Subcutaneous abdominal adipose tissue (tissue), 5 donors: ENCODE data around the gene SPATA17.

ENCODE experiments used
- H3K27ac ChIP-seq: one replicate; pipeline ENCODE4 v1.7.0; 2013; ENCODE audit warnings: low read depth, mild to moderate bottlenecking, inconsistent platforms, low read length, moderate library complexity
- H3K27me3 ChIP-seq, 5 donors: one replicate each; pipeline ENCODE4 v1.7.0; 2013; ENCODE audit warnings: low read length in 5 of 5, inconsistent platforms in 1 of 5; ENCODE audit not compliant: control insufficient read depth in 5 of 5, insufficient read depth in 4 of 5
- H3K36me3 ChIP-seq, 5 donors: one replicate each; pipeline ENCODE4 v1.7.0; 2013; ENCODE audit warnings: low read length in 5 of 5; ENCODE audit not compliant: control insufficient read depth in 5 of 5, insufficient read depth in 5 of 5
- H3K4me1 ChIP-seq, 5 donors: one replicate each; pipeline ENCODE4 v1.7.0; 2013; ENCODE audit warnings: low read length in 5 of 5, mild to moderate bottlenecking in 3 of 5, moderate library complexity in 1 of 5; ENCODE audit not compliant: control insufficient read depth in 5 of 5, insufficient read depth in 5 of 5
- H3K4me3 ChIP-seq, 5 donors: one replicate each; pipeline ENCODE4 v1.7.0; 2013; ENCODE audit warnings: low read length in 5 of 5, low read depth in 1 of 5
- H3K9ac ChIP-seq, 5 donors: one replicate each; pipeline ENCODE4 v1.7.0; 2013; ENCODE audit warnings: low read length in 5 of 5, mild to moderate bottlenecking in 4 of 5, moderate library complexity in 3 of 5
- H3K9me3 ChIP-seq, 5 donors: one replicate each; pipeline ENCODE4 v1.7.0; 2013; ENCODE audit warnings: low read length in 5 of 5; ENCODE audit not compliant: control insufficient read depth in 5 of 5
- donor health status: healthy.
- donor health status: healthy.
- donor health status: healthy.
- donor health status: healthy.
- donor health status: healthy.

Gene SPATA17

DNA sequence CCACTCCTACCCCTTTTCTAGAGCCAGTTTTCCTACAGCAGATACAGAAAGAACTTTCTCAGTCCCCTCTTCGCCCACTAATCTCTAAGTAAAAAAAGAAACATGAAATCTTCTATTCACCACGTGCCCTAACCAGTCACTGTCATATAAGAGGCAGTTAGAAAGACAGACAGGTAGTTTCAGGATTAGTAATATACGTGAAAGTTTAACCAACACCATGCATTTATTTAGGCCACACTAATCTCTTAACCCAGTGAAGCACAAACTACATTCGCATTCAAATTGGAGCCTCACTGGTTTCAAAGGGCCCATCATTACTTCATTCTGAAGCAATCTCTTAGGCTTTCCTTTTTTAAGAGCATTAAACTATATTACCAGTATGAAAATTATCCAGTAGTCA lies 10.3 kb upstream of the SPATA17 start:
- no peaks in the 10 kb centered on the region for H3K9me3 ChIP-seq
- H3K4me3 ChIP-seq = no peak overlapping the region
- H3K27me3 ChIP-seq = no peaks in the 10 kb centered on the region
- H3K9ac ChIP-seq = no peak overlapping the region
- peaks cover 0 to 3% (median 0%) of the 10 kb centered on the region in 5 donors for H3K4me1 ChIP-seq
- no peak overlapping the region for H3K27ac ChIP-seq
- H3K36me3 ChIP-seq = peaks cover 5 to 11% (median 7%) of the 10 kb centered on the region in 5 donors

DNA sequence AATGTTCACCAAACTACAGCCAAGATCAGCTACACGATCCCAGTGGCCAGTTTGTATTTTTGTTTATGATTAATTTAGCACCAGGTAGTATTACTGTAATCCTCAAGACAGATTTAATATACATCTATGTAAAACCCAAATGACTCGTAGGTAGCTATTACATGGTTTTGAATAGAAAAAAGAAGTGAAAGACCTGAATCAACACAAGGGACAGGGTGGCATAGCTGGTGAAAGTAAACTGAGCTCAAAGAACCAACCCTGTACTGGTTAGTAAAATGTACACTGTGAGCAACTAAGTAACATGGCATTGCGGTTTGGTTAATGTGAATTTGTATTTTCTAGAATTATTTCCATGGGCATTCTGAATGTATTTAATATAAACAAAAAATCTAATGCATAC lies 9.1 kb upstream of the SPATA17 start:
- Histone ChIP-seq H3K9me3 (no peaks in the 10 kb centered on the region), H3K27ac (no peak overlapping the region), H3K27me3 (no peaks in the 10 kb centered on the region), H3K4me3 (no peak overlapping the region), H3K4me1 (peaks cover 0 to 3% (median 0%) of the 10 kb centered on the region in 5 donors), H3K9ac (no peak overlapping the region), H3K36me3 (peaks cover 5 to 11% (median 7%) of the 10 kb centered on the region in 5 donors)

DNA sequence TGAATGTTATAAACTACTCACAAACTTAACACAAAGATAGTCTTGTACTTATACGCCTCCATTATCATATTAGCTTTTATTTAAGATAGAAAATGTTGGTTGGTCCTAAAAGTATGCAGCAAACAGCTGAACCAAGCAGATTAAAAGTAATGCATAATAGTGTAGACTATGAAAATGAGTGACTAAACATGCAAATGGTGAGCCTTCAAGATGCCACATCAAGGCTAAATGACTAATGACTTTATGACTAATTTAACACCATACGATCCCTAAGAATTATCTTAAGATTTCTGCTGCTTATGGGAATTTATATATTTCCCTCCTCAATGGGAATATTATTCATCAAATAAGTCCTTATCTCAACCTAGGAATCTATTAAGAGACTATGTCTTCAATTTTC lies 4.8 kb upstream of the SPATA17 start:
- Histone ChIP-seq H3K9ac (no peak overlapping the region), H3K27ac (no peak overlapping the region), H3K27me3 (no peaks in the 10 kb centered on the region), H3K4me1 (peaks cover 3 to 26% (median 16%) of the 10 kb centered on the region in 5 donors), H3K4me3 (no peak overlapping the region), H3K36me3 (no peaks in the 10 kb centered on the region), H3K9me3 (no peaks in the 10 kb centered on the region)

DNA sequence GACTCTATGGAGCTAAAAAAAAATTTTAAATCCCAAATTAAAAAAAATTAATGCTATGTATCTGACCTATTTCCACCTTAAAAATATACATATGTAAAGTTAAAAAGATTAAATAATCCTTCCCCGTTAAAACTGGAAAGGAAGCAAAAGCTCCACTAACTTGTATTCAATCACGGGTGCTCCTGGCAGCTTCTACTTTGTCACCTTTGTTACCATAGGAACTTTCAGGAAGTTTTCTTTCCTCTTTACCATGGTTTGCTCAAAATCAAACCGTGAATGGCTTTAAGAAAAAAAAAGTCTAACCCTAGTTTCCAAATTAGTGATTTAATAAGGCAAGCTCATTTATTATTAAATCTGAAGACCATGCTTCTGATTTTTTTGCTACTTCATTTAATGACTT lies 3.7 kb upstream of the SPATA17 start:
- Histone ChIP-seq H3K27ac (no peak overlapping the region), H3K4me3 (no peak overlapping the region), H3K4me1 (peaks cover 3 to 29% (median 21%) of the 10 kb centered on the region in 5 donors), H3K27me3 (no peaks in the 10 kb centered on the region), H3K9ac (no peak overlapping the region), H3K36me3 (no peaks in the 10 kb centered on the region), H3K9me3 (no peaks in the 10 kb centered on the region)

DNA sequence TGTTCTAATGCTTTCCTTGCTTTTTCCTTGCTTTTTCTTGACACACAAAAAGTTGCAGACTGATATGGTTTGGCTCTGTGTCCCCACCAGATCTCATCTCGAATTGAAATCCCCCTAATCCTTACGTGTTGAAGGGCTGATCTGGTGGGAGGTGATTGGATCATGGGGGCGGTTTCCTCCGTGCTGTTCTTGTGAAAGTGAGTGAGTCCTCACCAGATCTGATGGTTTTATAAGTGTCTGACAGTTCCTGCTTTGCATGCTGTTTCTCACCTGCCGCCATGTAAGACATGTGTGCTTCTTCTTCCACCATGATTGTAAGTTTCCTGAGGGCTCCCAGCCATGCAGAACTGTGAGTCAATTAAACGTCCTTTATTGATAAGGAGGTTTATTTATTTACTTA lies 11.3 kb downstream of the SPATA17 start:
- no peaks in the 10 kb centered on the region for H3K36me3 ChIP-seq

DNA sequence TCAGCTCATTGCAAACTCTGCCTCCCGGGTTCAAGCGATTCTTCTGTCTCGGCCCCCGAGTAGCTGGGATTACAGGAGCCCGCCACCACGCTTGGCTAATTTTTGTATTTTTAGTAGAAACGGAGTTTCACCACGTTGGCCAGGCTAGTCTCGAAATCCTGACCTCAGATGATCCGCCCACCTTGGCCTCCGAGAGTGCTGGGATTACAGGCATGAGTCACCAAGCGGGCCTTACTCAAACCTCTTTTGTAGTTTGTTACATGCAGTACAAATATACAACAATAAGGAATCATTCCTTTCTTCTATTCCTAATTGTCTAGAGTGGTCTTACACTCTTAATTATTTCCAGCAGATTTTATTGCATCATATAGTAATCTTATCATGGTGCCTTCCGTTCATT lies 16.6 kb downstream of the SPATA17 start:
- Histone ChIP-seq H3K9me3 (no peaks in the 10 kb centered on the region), H3K27ac (no peak overlapping the region), H3K4me3 (no peak overlapping the region), H3K27me3 (no peaks in the 10 kb centered on the region), H3K4me1 (no peaks in the 10 kb centered on the region), H3K36me3 (no peaks in the 10 kb centered on the region), H3K9ac (no peak overlapping the region)

More for the DNA sequence above, 11.3 kb downstream of the SPATA17 start:
- Histone ChIP-seq H3K4me3 (no peak overlapping the region), H3K4me1 (no peaks in the 10 kb centered on the region), H3K9me3 (no peaks in the 10 kb centered on the region), H3K27ac (no peak overlapping the region), H3K9ac (no peak overlapping the region), H3K27me3 (no peaks in the 10 kb centered on the region)

DNA sequence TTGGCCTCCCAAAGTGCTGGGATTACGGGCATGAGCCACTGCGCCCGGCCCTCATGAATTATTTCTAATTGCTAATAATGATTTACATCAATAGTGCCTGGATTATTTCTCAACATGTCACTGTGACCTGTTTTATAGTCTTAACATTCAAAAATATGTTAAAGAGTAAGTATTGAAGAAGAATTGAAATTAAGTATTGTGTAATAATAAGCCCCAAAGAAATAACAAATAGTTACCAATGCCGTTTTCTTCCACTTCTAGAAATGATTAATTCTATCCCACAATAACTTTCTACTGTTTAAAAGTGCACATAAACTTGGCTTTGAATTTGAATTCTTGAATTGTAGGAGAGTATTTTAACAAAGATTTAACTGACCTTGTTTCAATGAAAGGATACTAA lies 19.5 kb downstream of the SPATA17 start:
- Histone ChIP-seq H3K4me3 (no peak overlapping the region), H3K9me3 (no peaks in the 10 kb centered on the region), H3K27ac (no peak overlapping the region), H3K27me3 (no peaks in the 10 kb centered on the region), H3K36me3 (no peaks in the 10 kb centered on the region), H3K4me1 (no peaks in the 10 kb centered on the region), H3K9ac (no peak overlapping the region)

DNA sequence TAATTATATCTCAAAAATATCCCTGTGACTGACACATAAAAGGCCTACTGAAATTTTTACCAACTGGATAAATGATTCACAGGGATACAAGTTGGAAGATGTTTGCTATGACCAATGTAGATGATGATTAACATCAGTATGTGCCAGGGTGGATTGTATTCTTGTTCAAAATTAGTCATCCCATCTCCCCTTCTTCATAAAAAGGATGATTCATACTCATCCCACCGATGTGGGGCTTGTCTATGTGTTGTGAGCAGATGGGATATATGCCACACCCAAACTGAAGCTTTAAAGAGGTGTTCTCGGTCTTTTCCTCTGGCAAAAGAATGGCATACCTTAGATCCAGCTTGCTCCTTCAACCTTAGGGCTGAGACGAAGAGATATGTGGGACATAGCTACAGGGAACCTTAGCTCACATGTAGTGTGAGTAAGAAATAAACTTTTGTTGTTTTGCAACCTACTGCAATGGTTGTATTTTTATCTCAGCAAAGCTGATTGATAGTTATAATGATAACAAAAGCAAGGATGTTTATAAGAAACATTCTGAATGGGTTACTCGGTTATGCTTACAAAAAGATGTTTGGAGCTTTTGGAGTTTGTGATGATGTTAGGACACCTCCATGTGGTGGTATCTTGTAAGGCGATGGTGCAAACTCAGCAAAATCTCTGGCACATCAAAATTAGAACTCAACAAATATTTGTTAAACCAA lies 29.4 kb downstream of the SPATA17 start:
- Histone ChIP-seq H3K27ac (no peak overlapping the region), H3K27me3 (no peaks in the 10 kb centered on the region), H3K4me1 (no peaks in the 10 kb centered on the region)

DNA sequence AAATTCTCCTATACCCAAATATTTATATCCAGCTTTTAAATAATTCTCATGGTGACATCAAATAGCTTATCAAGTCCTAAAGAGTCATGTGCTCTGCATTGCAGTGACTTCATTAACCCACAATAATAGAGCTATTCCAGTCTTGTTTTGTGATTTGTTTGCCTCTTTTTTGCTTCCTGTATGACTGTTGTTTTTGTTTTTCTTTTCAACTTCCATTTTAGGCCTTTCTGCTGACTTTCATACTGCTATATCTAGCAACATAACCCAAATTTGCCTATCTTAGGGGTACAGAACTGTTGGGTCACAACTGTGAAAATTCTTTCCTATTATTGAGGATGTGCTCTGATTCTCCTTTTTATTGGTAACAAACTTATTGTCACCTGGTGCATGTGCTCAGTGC lies 30.3 kb downstream of the SPATA17 start:
- no peaks in the 10 kb centered on the region for H3K36me3 ChIP-seq
- H3K4me3 ChIP-seq = no peak overlapping the region
- H3K4me1 ChIP-seq = no peaks in the 10 kb centered on the region
- H3K27me3 ChIP-seq = no peaks in the 10 kb centered on the region
- no peaks in the 10 kb centered on the region for H3K9me3 ChIP-seq
- H3K27ac ChIP-seq = no peak overlapping the region
- no peak overlapping the region for H3K9ac ChIP-seq

More for the DNA sequence above, 29.4 kb downstream of the SPATA17 start:
- Histone ChIP-seq H3K9me3 (no peaks in the 10 kb centered on the region), H3K9ac (no peak overlapping the region), H3K36me3 (no peaks in the 10 kb centered on the region), H3K4me3 (no peak overlapping the region)

DNA sequence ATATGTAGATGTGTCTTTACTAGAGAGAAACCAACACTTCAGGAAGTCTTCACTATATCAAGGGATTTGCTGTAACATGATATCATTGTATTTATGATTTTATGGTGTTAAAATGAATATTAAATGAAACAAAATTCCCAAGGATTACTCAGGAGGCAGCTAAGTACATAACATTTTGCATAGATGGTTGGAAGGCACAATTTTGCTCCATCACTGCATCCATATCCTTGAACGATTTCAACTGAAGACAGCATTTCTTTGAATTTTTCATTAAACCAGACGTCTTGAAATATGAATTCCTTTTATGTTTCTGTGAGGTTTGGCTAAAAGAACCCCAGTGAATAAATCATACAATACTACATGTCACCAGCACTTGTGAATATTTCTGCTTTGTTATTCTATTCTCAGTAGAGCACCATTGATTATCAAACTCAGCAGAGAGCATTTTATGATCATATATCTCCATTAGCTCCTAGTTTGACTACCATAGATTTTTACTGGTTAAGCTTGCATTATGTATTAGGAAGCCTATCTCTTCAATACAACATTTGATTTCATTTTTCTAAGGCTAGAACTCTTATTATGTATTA lies 37.3 kb downstream of the SPATA17 start:
- Histone ChIP-seq H3K27me3 (no peaks in the 10 kb centered on the region), H3K27ac (no peak overlapping the region), H3K9me3 (no peaks in the 10 kb centered on the region), H3K4me1 (peaks cover 0 to 3% (median 0%) of the 10 kb centered on the region in 5 donors), H3K9ac (no peak overlapping the region), H3K4me3 (no peak overlapping the region), H3K36me3 (no peaks in the 10 kb centered on the region)
